Nephron progenitor cell (in vitro differentiated cells): ENCODE measurements around the gene CPLX4.

Source experiments
- DNase-seq: peaks from one replicate; pipeline ENCODE4 v3.0.0; 2021
- H3K27ac Mint-ChIP-seq: 2 replicates; pipeline ENCODE4 v1.8.0; 2021; ENCODE audit warnings: mild to moderate bottlenecking, moderate library complexity, mixed read lengths
- H3K27me3 Mint-ChIP-seq: 2 replicates; pipeline ENCODE4 v1.8.0; 2021; ENCODE audit warnings: mild to moderate bottlenecking, low read depth, mixed read lengths; ENCODE audit not compliant: poor library complexity
- H3K36me3 Mint-ChIP-seq: 2 replicates; pipeline ENCODE4 v1.8.0; 2021; ENCODE audit warnings: low read depth, mixed read lengths
- H3K4me1 Mint-ChIP-seq: 2 replicates; pipeline ENCODE4 v1.8.0; 2021; ENCODE audit warnings: mixed read lengths
- H3K4me3 Mint-ChIP-seq: 2 replicates; pipeline ENCODE4 v1.8.0; 2021; ENCODE audit warnings: mild to moderate bottlenecking, moderate library complexity, mixed read lengths
- H3K9me3 Mint-ChIP-seq: 2 replicates; pipeline ENCODE4 v1.8.0; 2021; ENCODE audit warnings: mild to moderate bottlenecking, moderate library complexity, mixed read lengths
- TF ChIP-seq, protein P1 (sequence below): fragments of 200-600 bp; sonication (generic); IDR thresholded peaks from 2 replicates; pipeline ENCODE4 v1.5.0; 2021; ENCODE audit warnings: antibody characterized with exemption

Gene CPLX4, protein sequence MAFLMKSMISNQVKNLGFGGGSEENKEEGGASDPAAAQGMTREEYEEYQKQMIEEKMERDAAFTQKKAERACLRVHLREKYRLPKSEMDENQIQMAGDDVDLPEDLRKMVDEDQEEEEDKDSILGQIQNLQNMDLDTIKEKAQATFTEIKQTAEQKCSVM

DNA sequence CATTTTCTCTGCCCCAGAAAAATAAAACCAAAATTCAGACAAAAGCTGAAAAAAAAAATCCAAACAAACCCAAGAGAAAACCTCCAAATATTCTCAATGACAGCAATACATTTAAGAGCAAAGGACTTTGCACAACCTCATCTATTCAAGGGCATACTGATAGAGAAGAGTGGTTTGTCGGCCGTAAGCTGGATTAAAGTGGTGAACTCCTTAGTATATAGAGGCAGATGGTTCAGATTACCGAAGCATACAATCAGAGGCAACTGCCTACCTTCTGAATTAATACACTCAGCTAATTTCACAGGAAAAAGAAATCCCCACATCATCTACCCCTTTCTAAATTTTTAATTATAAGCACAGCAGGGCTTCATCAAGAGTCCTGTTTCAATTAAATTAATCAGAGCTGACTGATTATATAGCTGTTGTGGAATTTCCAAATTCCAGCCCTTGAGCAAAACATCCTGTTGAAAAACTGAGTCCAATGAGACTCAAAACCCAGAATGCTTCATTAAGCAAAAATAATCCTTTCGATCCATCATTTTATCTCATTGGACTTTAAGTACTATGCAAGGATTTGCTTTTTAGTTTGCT, at the start of gene CPLX4:
CPLX4 (minus strand) TSS at position 190 of the 591 bp plus-strand sequence; CDS start at position 3, 187 bp downstream.
- H3K36me3 Mint-ChIP-seq: no peaks in the 10 kb centered on the region
- no peak within 1 kb of the TSS for H3K27ac Mint-ChIP-seq
- no peaks in the 10 kb centered on the region for H3K4me1 Mint-ChIP-seq
- DNase-seq: no peak
- no peak within 1 kb of the TSS for H3K4me3 Mint-ChIP-seq
- H3K9me3 Mint-ChIP-seq: no peaks in the 10 kb centered on the region
- TF ChIP-seq, protein P1, sequence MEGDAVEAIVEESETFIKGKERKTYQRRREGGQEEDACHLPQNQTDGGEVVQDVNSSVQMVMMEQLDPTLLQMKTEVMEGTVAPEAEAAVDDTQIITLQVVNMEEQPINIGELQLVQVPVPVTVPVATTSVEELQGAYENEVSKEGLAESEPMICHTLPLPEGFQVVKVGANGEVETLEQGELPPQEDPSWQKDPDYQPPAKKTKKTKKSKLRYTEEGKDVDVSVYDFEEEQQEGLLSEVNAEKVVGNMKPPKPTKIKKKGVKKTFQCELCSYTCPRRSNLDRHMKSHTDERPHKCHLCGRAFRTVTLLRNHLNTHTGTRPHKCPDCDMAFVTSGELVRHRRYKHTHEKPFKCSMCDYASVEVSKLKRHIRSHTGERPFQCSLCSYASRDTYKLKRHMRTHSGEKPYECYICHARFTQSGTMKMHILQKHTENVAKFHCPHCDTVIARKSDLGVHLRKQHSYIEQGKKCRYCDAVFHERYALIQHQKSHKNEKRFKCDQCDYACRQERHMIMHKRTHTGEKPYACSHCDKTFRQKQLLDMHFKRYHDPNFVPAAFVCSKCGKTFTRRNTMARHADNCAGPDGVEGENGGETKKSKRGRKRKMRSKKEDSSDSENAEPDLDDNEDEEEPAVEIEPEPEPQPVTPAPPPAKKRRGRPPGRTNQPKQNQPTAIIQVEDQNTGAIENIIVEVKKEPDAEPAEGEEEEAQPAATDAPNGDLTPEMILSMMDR: no peak
- peaks cover 9% of the 10 kb centered on the region for H3K27me3 Mint-ChIP-seq

DNA sequence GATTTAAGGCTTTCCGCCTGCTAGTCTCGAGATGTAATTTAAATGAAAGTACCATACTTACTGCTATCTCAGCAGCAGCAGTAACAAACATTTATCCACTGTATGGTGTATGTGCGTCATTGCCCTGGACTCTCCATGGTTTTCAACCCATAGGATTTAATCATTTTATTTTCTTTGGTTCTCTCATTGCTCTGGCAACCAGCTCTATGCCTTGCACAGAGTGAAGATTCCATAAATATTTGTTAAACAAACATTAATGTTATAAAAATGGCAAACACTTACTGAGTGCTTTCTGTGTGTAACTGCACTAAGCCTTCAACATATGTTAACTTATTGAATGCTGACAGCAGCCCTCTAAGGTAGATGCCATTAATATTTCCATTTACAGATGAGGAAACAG, 41.9 kb upstream of the CPLX4 start:
- no peak overlapping the region for H3K27ac Mint-ChIP-seq
- H3K36me3 Mint-ChIP-seq: peaks cover 3% of the 10 kb centered on the region
- H3K9me3 Mint-ChIP-seq: peaks cover 8% of the 10 kb centered on the region
- TF ChIP-seq, protein P1: no peak
- H3K4me1 Mint-ChIP-seq: peaks cover 25% of the 10 kb centered on the region
- no peak for DNase-seq
- H3K27me3 Mint-ChIP-seq: peaks cover 9% of the 10 kb centered on the region
- no peak overlapping the region for H3K4me3 Mint-ChIP-seq

DNA sequence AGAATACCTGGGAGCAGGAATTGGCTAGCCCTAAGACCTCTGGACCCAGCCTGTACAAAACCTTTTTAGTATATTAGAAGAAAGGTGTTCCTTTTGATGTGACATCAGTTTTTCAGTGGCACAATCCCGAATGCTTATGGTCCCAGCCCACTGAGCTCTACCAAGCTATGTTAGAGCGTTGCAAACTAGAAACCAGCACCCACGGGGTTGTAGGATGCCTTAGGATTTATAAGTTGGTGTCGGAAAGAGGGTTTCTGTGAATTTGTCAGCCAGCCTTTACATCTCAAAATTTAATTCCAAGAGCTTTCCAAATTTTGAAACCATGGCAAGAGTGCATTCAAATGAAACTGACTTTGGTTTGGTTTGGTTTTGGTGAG, 41.1 kb upstream of the CPLX4 start:
- H3K9me3 Mint-ChIP-seq: peaks cover 8% of the 10 kb centered on the region
- TF ChIP-seq, protein P1: no peak
- peaks cover 9% of the 10 kb centered on the region for H3K27me3 Mint-ChIP-seq
- no peak overlapping the region for H3K27ac Mint-ChIP-seq
- H3K4me3 Mint-ChIP-seq: peak overlapping the region; percentile 69
- H3K4me1 Mint-ChIP-seq: peaks cover 25% of the 10 kb centered on the region
- H3K36me3 Mint-ChIP-seq: peaks cover 9% of the 10 kb centered on the region
- DNase-seq: no peak

DNA sequence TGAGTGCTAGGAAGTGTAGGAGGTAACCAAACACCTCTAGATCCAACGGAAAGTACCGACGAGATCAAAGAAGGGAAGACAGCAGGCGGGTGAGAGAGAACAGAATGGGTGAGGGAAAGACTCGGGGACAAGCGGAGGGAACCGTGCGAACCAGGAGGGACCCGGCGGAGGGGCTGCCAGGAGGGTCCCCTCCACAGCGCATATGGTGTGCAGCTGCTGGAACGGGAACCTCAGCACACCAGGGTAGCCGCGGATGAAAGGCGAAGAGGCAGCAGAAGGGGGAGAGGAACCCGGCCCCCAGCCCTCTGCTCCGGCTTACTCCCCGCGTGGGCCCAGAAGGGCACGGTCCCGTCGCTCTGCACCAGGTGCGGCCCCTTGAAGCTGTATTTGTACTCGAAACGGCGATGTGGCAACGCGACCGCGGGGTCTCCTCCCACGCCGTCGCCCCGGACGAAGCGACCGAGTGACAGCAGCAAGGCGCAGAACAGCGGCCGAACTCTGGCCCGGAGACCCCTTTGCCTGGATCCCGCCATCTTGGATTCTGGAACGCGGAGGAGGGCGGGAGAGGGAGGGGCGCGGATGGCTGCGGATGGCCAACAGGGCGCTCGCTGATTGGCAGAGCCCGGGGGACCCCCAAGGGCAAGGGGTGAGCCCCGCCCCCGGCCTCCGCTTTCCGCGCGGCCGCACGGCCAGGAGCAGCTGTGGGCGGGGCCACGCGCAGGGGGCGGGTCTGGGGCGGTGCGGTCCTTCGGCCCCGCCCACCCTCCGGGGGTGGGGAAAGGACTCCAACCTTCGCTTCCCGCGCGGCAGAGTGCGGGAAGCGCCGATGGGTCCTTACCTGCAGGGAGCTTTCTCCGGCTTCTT, 40.5 kb upstream of the CPLX4 start, which contains the start of gene LMAN1:
LMAN1 (minus strand) TSS at position 554 of the 864 bp plus-strand sequence; CDS start at position 533, 21 bp downstream.
- Mint-ChIP-seq H3K27me3 (peaks cover 9% of the 10 kb centered on the region), H3K4me1 (peaks cover 25% of the 10 kb centered on the region), H3K27ac (peak within 1 kb of the TSS; percentile 99), H3K4me3 (peak within 1 kb of the TSS; percentile 98), H3K9me3 (peaks cover 8% of the 10 kb centered on the region), H3K36me3 (peaks cover 12% of the 10 kb centered on the region)
- peak; percentile 98 for DNase-seq
- TF ChIP-seq, protein P1: no peak

DNA sequence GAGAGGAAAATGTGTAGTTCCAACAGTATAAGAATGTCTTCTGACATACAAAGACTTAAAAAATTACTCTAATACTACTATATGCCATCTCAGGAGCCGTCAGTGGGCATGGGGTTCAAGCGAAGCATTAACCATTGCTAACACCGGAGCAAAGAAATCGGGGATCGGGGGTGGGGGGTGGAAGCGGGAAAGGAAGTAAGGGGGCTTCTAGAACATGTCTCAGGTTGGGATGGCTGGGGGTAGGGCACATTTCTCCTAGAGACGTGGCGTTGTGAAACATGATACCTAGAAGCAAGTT, 39.9 kb upstream of the CPLX4 start:
- DNase-seq: no peak
- peaks cover 25% of the 10 kb centered on the region for H3K4me1 Mint-ChIP-seq
- peaks cover 13% of the 10 kb centered on the region for H3K36me3 Mint-ChIP-seq
- TF ChIP-seq, protein P1: no peak
- peaks cover 9% of the 10 kb centered on the region for H3K27me3 Mint-ChIP-seq
- H3K27ac Mint-ChIP-seq: peak overlapping the region; percentile 99
- H3K9me3 Mint-ChIP-seq: peaks cover 8% of the 10 kb centered on the region
- H3K4me3 Mint-ChIP-seq: peak overlapping the region; percentile 98
